ENCODE data around the gene SIRPD.
"Not testable (repeated sequence)": the region's sequence is repeated elsewhere in the genome, so short reads cannot be mapped to it uniquely, and the experiment has no call there.

Gene SIRPD

GRCh38 chr20:1557605-1558004, at the start of gene SIRPD:
Gene SIRPD (minus strand): TSS chr20:1557705. CDS start chr20:1557653, 52 bp downstream.
- DNase-seq (ENCODE audit: low read depth): no peak

GRCh38 chr20:1600736-1601135, 43.2 kb upstream of the SIRPD start:
- no peak for DNase-seq (ENCODE audit: low read depth)

GRCh38 chr20:1595333-1595732, 37.8 kb upstream of the SIRPD start:
- DNase-seq (ENCODE audit: low read depth): no peak

- DNase-seq (ENCODE audit: low read depth): no peak
Observed at GRCh38 chr20:1588533-1589460, 31.3 kb upstream of the SIRPD start.

- DNase-seq (ENCODE audit: low read depth): no peak
Observed at GRCh38 chr20:1587781-1588532, 30.5 kb upstream of the SIRPD start.

- DNase-seq (ENCODE audit: low read depth): no peak
Observed at GRCh38 chr20:1579488-1579887, 22.0 kb upstream of the SIRPD start.

GRCh38 chr20:1577906-1578305, 20.4 kb upstream of the SIRPD start:
- no peak for DNase-seq (ENCODE audit: low read depth)

- not testable (repeated sequence) for DNase-seq (ENCODE audit: low read depth)
Observed at GRCh38 chr20:1577313-1577712, 19.8 kb upstream of the SIRPD start.

- DNase-seq (ENCODE audit: low read depth): no peak
Observed at GRCh38 chr20:1576641-1577040, 19.1 kb upstream of the SIRPD start.

- DNase-seq (ENCODE audit: low read depth): not testable (repeated sequence)
Observed at GRCh38 chr20:1576003-1576402, 18.5 kb upstream of the SIRPD start.

GRCh38 chr20:1571583-1571982, 14.1 kb upstream of the SIRPD start:
- DNase-seq (ENCODE audit: low read depth): not testable (repeated sequence)

- peak; percentile 87 for DNase-seq (ENCODE audit: low read depth)
Observed at GRCh38 chr20:1569415-1569881, 11.9 kb upstream of the SIRPD start.

- DNase-seq (ENCODE audit: low read depth): peak; percentile 26
Observed at GRCh38 chr20:1568163-1568490, 10.6 kb upstream of the SIRPD start.

GRCh38 chr20:1567392-1568162, 10.1 kb upstream of the SIRPD start:
- DNase-seq (ENCODE audit: low read depth): peak; percentile 92

GRCh38 chr20:1566701-1567100, 9.2 kb upstream of the SIRPD start:
- peak; percentile 84 for DNase-seq (ENCODE audit: low read depth)

- no peak for DNase-seq (ENCODE audit: low read depth)
Observed at GRCh38 chr20:1565461-1565860, 8.0 kb upstream of the SIRPD start.

- DNase-seq (ENCODE audit: low read depth): no peak
Observed at GRCh38 chr20:1563598-1563997, 6.1 kb upstream of the SIRPD start.

GRCh38 chr20:1562622-1563021, 5.1 kb upstream of the SIRPD start:
- no peak for DNase-seq (ENCODE audit: low read depth)

- no peak for DNase-seq (ENCODE audit: low read depth)
Observed at GRCh38 chr20:1561350-1561749, 3.8 kb upstream of the SIRPD start.

GRCh38 chr20:1555952-1556351, 1.6 kb downstream of the SIRPD start:
- peak; percentile 22 for DNase-seq (ENCODE audit: low read depth)

GRCh38 chr20:1539816-1540419, 17.6 kb downstream of the SIRPD start:
- peak; percentile 8 for DNase-seq (ENCODE audit: low read depth)

- DNase-seq (ENCODE audit: low read depth): no peak
Observed at GRCh38 chr20:1538655-1539054, 18.9 kb downstream of the SIRPD start.
